ENCODE measurements around the gene VAV2. TPM values are rescaled to one million over a fixed set of nuclear protein-coding genes. Genes with fewer than 3 reads are reported as not detected.

VAV2 gene
- total RNA-seq, 1 donor from 2014 or later: 34.6 TPM

DNA sequence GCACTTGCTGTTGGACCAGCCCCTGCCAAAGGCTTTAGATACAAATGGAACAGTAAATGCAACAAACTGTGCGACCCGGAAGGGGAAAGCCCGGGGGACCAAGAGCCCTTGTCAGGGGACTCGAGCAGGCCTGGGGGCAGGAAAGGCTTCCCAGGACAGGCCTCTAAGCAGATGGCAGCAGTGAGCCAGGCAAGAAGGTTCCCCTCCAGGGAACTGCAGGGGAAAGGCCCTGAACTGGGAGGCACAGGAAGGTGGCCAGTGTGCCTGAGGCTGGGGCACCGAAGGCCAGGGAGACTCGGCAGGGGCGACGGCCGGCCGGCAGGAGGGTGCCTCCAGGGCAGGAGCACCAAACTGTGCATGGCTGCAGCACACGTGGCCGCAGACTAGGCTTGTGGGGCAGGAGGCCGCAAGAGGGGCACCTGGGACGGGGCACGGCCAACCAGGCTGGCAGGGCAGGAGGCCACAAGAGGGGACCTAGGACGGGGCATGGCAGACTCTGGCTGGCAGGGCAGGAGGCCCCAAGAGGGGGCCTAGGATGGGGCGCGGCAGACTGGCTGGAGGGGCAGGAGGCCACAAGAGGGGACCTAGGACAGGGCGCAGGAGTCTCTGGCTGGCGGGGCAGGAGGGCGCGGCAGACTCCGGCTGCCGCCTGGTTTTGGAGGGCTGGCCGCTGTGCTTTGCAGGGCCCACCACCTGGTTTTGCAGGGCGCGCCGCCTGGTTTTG lies 10.0 kb downstream of the VAV2 start:
- Histone ChIP-seq H3K36me3 (no peaks in the 10 kb centered on the region), H3K4me3 (no peak overlapping the region), H3K27me3 (no peaks in the 10 kb centered on the region), H3K9me3 (no peaks in the 10 kb centered on the region), H3K27ac (no peak overlapping the region), H3K4me1 (peaks cover 26% of the 10 kb centered on the region)
- no peak for TF ChIP-seq CTCF (IDR thresholded peaks at IDR 0.05)
- no peak for ATAC-seq
- DNase-seq: peak; percentile 61
- intact Hi-C loops (cut with DNase I): no loop called here

GRCh38 chr9:133981589-133981957 lies 10.6 kb downstream of the VAV2 start:
- H3K36me3 ChIP-seq: no peaks in the 10 kb centered on the region
- H3K4me1 ChIP-seq: peaks cover 26% of the 10 kb centered on the region
- no peaks in the 10 kb centered on the region for H3K27me3 ChIP-seq
- H3K27ac ChIP-seq: no peak overlapping the region
- peak; percentile 58 for DNase-seq
- TF ChIP-seq CTCF (IDR thresholded peaks at IDR 0.05): no peak
- intact Hi-C loops (cut with DNase I): no loop called here
- H3K4me3 ChIP-seq: no peak overlapping the region
- no peak for ATAC-seq
- H3K9me3 ChIP-seq: no peaks in the 10 kb centered on the region

GRCh38 chr9:133980864-133981588 lies 11.1 kb downstream of the VAV2 start:
- TF ChIP-seq CTCF (IDR thresholded peaks at IDR 0.05): no peak
- Histone ChIP-seq H3K27me3 (no peaks in the 10 kb centered on the region), H3K4me1 (peaks cover 26% of the 10 kb centered on the region), H3K4me3 (no peak overlapping the region), H3K27ac (no peak overlapping the region), H3K9me3 (no peaks in the 10 kb centered on the region), H3K36me3 (no peaks in the 10 kb centered on the region)
- ATAC-seq (no peak), DNase-seq (peak; percentile 51)
- intact Hi-C loops (cut with DNase I): no loop called here

DNA sequence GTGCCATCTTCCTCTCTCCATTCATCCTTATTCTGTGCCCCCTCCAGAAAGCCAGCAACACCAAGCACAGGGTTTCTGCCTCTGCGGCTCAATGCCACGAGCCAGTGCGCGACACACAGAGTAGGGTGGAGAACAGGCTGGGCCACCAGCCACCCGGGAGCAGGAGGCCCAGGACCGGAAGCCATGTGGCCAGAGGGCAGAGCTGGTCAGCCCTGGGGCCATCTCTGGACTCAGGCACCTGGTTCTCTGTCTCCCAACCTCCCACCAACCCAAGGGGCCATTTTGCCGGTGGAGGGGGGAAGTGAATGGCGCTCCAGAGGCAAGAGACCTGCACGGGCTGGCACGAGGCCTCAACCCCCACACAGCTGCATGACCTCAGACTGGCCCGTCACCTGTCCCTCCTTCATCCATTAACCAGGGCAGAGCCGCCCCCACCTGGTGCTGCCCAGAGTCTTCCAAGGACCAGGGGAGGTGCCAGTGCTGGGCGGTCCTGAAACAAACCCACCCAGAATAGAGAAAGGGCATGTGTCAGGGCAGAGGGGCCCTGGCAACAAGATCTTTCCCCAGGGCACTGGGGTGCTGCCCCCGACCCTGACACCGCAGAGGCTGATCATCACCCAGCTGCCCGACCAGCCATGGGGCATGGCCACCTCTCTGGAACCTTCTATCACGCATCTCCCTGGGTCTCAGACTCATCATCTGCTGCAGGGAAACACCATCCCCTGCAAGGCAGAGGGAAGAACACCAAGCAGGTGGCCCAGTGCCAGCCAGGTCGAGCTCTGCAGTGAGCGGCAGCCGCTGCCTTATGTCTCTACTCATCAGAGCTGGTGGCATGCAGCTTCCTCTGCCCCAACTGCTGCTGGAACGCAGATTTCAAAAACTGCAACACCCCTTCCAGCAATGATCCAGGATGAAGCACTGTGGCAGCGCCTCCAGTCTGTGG lies 11.9 kb downstream of the VAV2 start:
- H3K27me3 ChIP-seq: no peaks in the 10 kb centered on the region
- H3K9me3 ChIP-seq: no peaks in the 10 kb centered on the region
- TF ChIP-seq CTCF (IDR thresholded peaks at IDR 0.05): no peak
- intact Hi-C loops (cut with DNase I): no loop called here
- no peaks in the 10 kb centered on the region for H3K36me3 ChIP-seq
- H3K27ac ChIP-seq: peak overlapping the region; percentile 71
- ATAC-seq: no peak
- DNase-seq: peak; percentile 60
- H3K4me1 ChIP-seq: peaks cover 26% of the 10 kb centered on the region
- H3K4me3 ChIP-seq: no peak overlapping the region

DNA sequence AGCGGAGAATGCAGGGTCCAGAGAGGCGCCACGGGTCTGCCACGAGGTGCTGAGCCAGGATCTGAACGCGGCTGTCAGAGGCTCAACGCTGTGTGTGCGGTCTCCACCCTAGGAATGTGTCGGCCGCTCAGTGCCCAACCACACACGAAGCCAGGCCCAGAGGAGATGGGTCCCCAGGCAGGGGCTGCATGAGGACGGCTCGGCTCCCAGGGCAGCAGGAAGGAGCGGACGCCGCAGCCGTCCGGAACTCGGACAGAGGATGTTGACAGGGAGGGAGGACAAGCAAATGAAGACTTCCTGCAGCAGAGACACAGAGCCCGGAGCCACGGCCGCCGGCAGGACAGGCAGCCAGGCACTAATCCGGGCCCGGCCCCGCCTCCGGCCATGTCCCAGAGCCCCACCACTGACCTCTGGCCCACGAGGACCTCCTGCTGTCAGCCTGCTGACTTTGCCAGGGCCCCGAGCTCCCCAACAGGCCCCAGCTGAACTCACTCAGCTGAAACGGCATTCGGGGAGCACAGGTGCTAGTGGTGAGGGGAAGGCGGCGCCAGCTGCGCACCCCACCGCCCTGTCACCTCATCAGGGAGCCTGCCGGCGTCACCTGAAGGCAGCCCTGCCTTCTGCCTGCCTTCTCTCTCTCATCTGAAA lies 12.7 kb downstream of the VAV2 start:
- no peaks in the 10 kb centered on the region for H3K27me3 ChIP-seq
- H3K4me3 ChIP-seq: peak overlapping the region; percentile 29
- intact Hi-C loops (cut with DNase I): no loop called here
- H3K36me3 ChIP-seq: no peaks in the 10 kb centered on the region
- ATAC-seq (peak; percentile 63), DNase-seq (peak; percentile 71)
- H3K27ac ChIP-seq: peak overlapping the region; percentile 71
- no peaks in the 10 kb centered on the region for H3K9me3 ChIP-seq
- TF ChIP-seq CTCF (IDR thresholded peaks at IDR 0.05): no peak
- H3K4me1 ChIP-seq: peaks cover 27% of the 10 kb centered on the region
